Lower leg skin (tissue), 4 donors: ENCODE results near the gene BMP8A. TPM values are rescaled to one million over a fixed set of nuclear protein-coding genes. Genes with fewer than 3 reads are reported as not detected.
A peak's percentile ranks its signal among the peaks of the same experiment; 100 is the strongest.
"Not testable (repeated sequence)": the region's sequence is repeated elsewhere in the genome, so short reads cannot be mapped to it uniquely, and the experiment has no call there.

ENCODE experiments used
- DNase-seq, 2 donors: peaks; one replicate each; pipeline ENCODE4 v3.0.0-alpha.2; 2019; ENCODE audit warnings: low spot score in 2 of 2
- H3K4me3 ChIP-seq: fragments of 200-600 bp; sonication (generic); 2 replicates; pipeline ENCODE4 v1.5.1; 2017; ENCODE audit warnings: mild to moderate bottlenecking, low read depth; ENCODE audit not compliant: poor library complexity, severe bottlenecking
- CTCF ChIP-seq, 3 donors: fragments of 450-650 bp; IDR thresholded peaks; one replicate each; pipeline ENCODE4 v1.5.1; 2016; ENCODE audit warnings: antibody characterized with exemption in 3 of 3, mild to moderate bottlenecking in 3 of 3, moderate library complexity in 2 of 3
- POLR2A ChIP-seq, 2 donors: fragments of 450-650 bp; IDR thresholded peaks; one replicate each; pipeline ENCODE4 v1.6.1; 2016 to 2017; ENCODE audit warnings: antibody characterized with exemption in 2 of 2, mild to moderate bottlenecking in 1 of 2, moderate library complexity in 1 of 2
- WGBS, 2 donors: methylation state at CpG; one replicate each; pipeline ENCODE4 v1.1.5; 2018; 5-methylcytosine and 5-hydroxymethylcytosine counted together
- intact Hi-C: fragments of 100-400 bp; cut with DNase I; formaldehyde crosslinking; loops from one replicate; pipeline ENCODE4 v1.15.0; 2023; ENCODE audit warnings: low total_unique reads
- total RNA-seq, 4 donors: library from RNA; depleted of rRNA; stranded (reverse); fragments of >200 nt; gene quantifications; one replicate each; pipeline ENCODE4 v1.1.0, GENCODE V29; 2016

The BMP8A gene
- total RNA-seq, 4 donors from 2014 or later, result 0.81 to 0.91 TPM; not detected in 2

GRCh38 chr1:39474810-39475209 is 16.6 kb upstream of the BMP8A start:
- DNase-seq, result no peak
- TF ChIP-seq POLR2A (IDR thresholded peaks at IDR 0.05) (no peak), CTCF (IDR thresholded peaks at IDR 0.05) (no peak)
- H3K4me3 ChIP-seq, result no peak overlapping the region
- intact Hi-C loops, result no loop called here
- WGBS, 2 donors, result 88 to 92% methylated on average over 4 of the region's 4 CpGs

- WGBS, 2 donors, result 50 to 63% methylated on average over 1 of the region's 1 CpG
- H3K4me3 ChIP-seq, intact Hi-C loops, DNase-seq: not testable (repeated sequence)
These were observed 15.9 kb upstream of the BMP8A start for GRCh38 chr1:39475551-39475950.

- intact Hi-C loops, result no loop called here
- no peak overlapping the region for H3K4me3 ChIP-seq
- TF ChIP-seq POLR2A (IDR thresholded peaks at IDR 0.05) (no peak), CTCF (IDR thresholded peaks at IDR 0.05) (no peak)
- WGBS, 2 donors, result 72 to 84% methylated on average over 5 of the region's 5 CpGs
- DNase-seq, result peak in 1 of 2 donors; percentile 76
These were observed 13.1 kb upstream of the BMP8A start for GRCh38 chr1:39478126-39478915.

- no peak for TF ChIP-seq CTCF (IDR thresholded peaks at IDR 0.05)
- intact Hi-C loops, result no loop called here
- peak in 1 of 2 donors; percentile 36 for DNase-seq
- WGBS, 2 donors, result 88 to 89% methylated on average over 6 of the region's 6 CpGs
- no peak overlapping the region for H3K4me3 ChIP-seq
These were observed 10.1 kb upstream of the BMP8A start for GRCh38 chr1:39481289-39481688.

GRCh38 chr1:39483276-39483675 is 8.2 kb upstream of the BMP8A start:
- TF ChIP-seq CTCF (IDR thresholded peaks at IDR 0.05), result no peak
- no peak for TF ChIP-seq POLR2A (IDR thresholded peaks at IDR 0.05)
- peak in 1 of 2 donors; percentile 34 for DNase-seq
- 21 to 52% methylated on average over 1 of the region's 1 CpG for WGBS, 2 donors
- intact Hi-C loops, result no loop called here
- H3K4me3 ChIP-seq, result no peak overlapping the region

GRCh38 chr1:39484564-39484963 is 6.9 kb upstream of the BMP8A start:
- WGBS, 2 donors, result 62 to 75% methylated on average over 7 of the region's 7 CpGs
- intact Hi-C loops, result no loop called here
- no peak overlapping the region for H3K4me3 ChIP-seq
- TF ChIP-seq POLR2A (IDR thresholded peaks at IDR 0.05) (no peak), CTCF (IDR thresholded peaks at IDR 0.05) (no peak)
- peak in 1 of 2 donors; percentile 32 for DNase-seq
